ENCODE results near the gene TBX2.

GRCh38 chr17:61371179-61371578, 28.5 kb upstream of the TBX2 start:
- no peak for TF ChIP-seq CTCF (conservative IDR thresholded peaks at IDR 0.05; ENCODE audit: low read length)
- no peak for TF ChIP-seq EZH2phosphoT487 (IDR thresholded peaks at IDR 0.05; ENCODE audit: borderline replicate concordance)
